HEK293 (cell line): ENCODE data around the gene PIM3.

Source experiments
- CTCF ChIA-PET: fragments of 350-600 bp; formaldehyde crosslinking; extraction: SDS; loops from one replicate; lab custom pipeline; 2021; ENCODE audit warnings: antibody characterized with exemption; lab: Yijun Ruan, JAX
- POLR2A ChIA-PET: fragments of 300-600 bp; formaldehyde crosslinking; extraction: SDS; loops from one replicate; lab custom pipeline; 2020; ENCODE audit warnings: antibody characterized with exemption, inconsistent platforms; lab: Yijun Ruan, JAX
- H3K27ac ChIP-seq: fragments of 200-500 bp; sonication (Bioruptor generic); 2 replicates; pipeline ENCODE4 v1.5.1; 2014; ENCODE audit warnings: low read depth, low read length, control low read depth, inconsistent platforms; ENCODE audit errors: extremely low read depth
- H3K36me3 ChIP-seq, 2 experiments: fragments of 200-500 bp in 1 of 2; sonication (Bioruptor generic) in 1 of 2; 1 replicate in 1 of 2; 2 replicates in 1 of 2; pipeline ENCODE4 v1.5.1; 2014 to 2017; ENCODE audit warnings: inconsistent platforms in 2 of 2, low read length in 2 of 2; ENCODE audit not compliant: control insufficient read depth in 2 of 2, insufficient read depth in 1 of 2
- H3K4me1 ChIP-seq: fragments of 200-500 bp; sonication (Bioruptor generic); 2 replicates; pipeline ENCODE4 v1.5.1; 2014; ENCODE audit warnings: mild to moderate bottlenecking, low read length, inconsistent platforms; ENCODE audit not compliant: control insufficient read depth, insufficient read depth
- H3K4me3 ChIP-seq: 2 replicates; pipeline ENCODE4 v1.5.1; 2011; ENCODE audit warnings: low read depth, mild to moderate bottlenecking, control low read depth, low read length, moderate library complexity
- H3K9me3 ChIP-seq: fragments of 200-500 bp; sonication (Bioruptor generic); 2 replicates; pipeline ENCODE4 v1.5.1; 2014; ENCODE audit warnings: low read depth, low read length, inconsistent platforms; ENCODE audit not compliant: control insufficient read depth, insufficient read depth
- BCL11A ChIP-seq: fragments of 450-650 bp; formaldehyde crosslinking; IDR thresholded peaks from 2 replicates; pipeline ENCODE4 v1.5.1; 2016; ENCODE audit warnings: low read depth, missing biosample characterization, missing genetic modification characterization
- FEZF1 ChIP-seq: fragments of 450-650 bp; formaldehyde crosslinking; IDR thresholded peaks from 2 replicates; pipeline ENCODE4 v1.5.1; 2016; ENCODE audit warnings: missing biosample characterization, missing genetic modification characterization
- SETDB1 ChIP-seq: IDR thresholded peaks from one replicate; pipeline ENCODE4 v1.6.1; 2017; ENCODE audit warnings: mild to moderate bottlenecking, low read length, moderate library complexity, mixed read lengths; ENCODE audit not compliant: insufficient read length
- TRIM28 ChIP-seq: IDR thresholded peaks from 2 replicates; pipeline ENCODE4 v1.6.1; 2011; ENCODE audit warnings: low read length, control low read depth, borderline replicate concordance
- ZBTB21 ChIP-seq: fragments of 450-650 bp; formaldehyde crosslinking; IDR thresholded peaks from 2 replicates; pipeline ENCODE4 v1.5.1; 2017; ENCODE audit warnings: missing biosample characterization, missing genetic modification characterization
- ZNF274 ChIP-seq, 2 experiments: fragments of 200-500 bp in 1 of 2; fragments of 450-650 bp in 1 of 2; sonication (Bioruptor generic) in 1 of 2; formaldehyde crosslinking in 1 of 2; IDR thresholded peaks; 2 replicates each; pipeline versions ENCODE4 v1.5.1 to v1.6.1; 2014 to 2016; ENCODE audit warnings: borderline replicate concordance in 1 of 2, inconsistent platforms in 1 of 2, low read length in 1 of 2, missing biosample characterization in 1 of 2, missing genetic modification characterization in 1 of 2
- ZNF473 ChIP-seq: fragments of 450-650 bp; formaldehyde crosslinking; IDR thresholded peaks from 2 replicates; pipeline ENCODE4 v1.5.1; 2017; ENCODE audit warnings: missing biosample characterization, missing genetic modification characterization
- ZNF501 ChIP-seq: fragments of 450-650 bp; formaldehyde crosslinking; IDR thresholded peaks from 2 replicates; pipeline ENCODE4 v1.5.1; 2016; ENCODE audit warnings: missing biosample characterization, missing genetic modification characterization
- ZNF560 ChIP-seq: fragments of 450-650 bp; formaldehyde crosslinking; IDR thresholded peaks from 2 replicates; pipeline ENCODE4 v1.5.1; 2017; ENCODE audit warnings: missing biosample characterization, missing genetic modification characterization, borderline replicate concordance
- ZNF610 ChIP-seq: fragments of 450-650 bp; formaldehyde crosslinking; IDR thresholded peaks from 2 replicates; pipeline ENCODE4 v1.5.1; 2016; ENCODE audit warnings: missing biosample characterization, missing genetic modification characterization, borderline replicate concordance
- ZNF621 ChIP-seq: fragments of 450-650 bp; formaldehyde crosslinking; IDR thresholded peaks from 2 replicates; pipeline ENCODE4 v1.5.1; 2017; ENCODE audit warnings: missing biosample characterization, missing genetic modification characterization
- ZNF664 ChIP-seq: fragments of 450-650 bp; formaldehyde crosslinking; IDR thresholded peaks from 2 replicates; pipeline ENCODE4 v1.5.1; 2016; ENCODE audit warnings: missing biosample characterization, missing genetic modification characterization
- TF ChIP-seq, protein P1 (sequence below): fragments of 450-650 bp; formaldehyde crosslinking; IDR thresholded peaks from 2 replicates; pipeline ENCODE4 v1.5.1; 2016; ENCODE audit warnings: missing biosample characterization, missing genetic modification characterization
- TF ChIP-seq, protein P2 (sequence below): fragments of 450-650 bp; formaldehyde crosslinking; IDR thresholded peaks from 2 replicates; pipeline ENCODE4 v1.5.0; 2017; ENCODE audit warnings: missing biosample characterization, missing genetic modification characterization, borderline replicate concordance
- TF ChIP-seq, protein P3 (sequence below): fragments of 450-650 bp; formaldehyde crosslinking; IDR thresholded peaks from 2 replicates; pipeline ENCODE4 v1.5.1; 2016; ENCODE audit warnings: missing biosample characterization, missing genetic modification characterization, low read depth
- TF ChIP-seq, protein P4 (sequence below): fragments of 450-650 bp; formaldehyde crosslinking; IDR thresholded peaks from 2 replicates; pipeline ENCODE4 v1.5.1; 2017; ENCODE audit warnings: missing biosample characterization, missing genetic modification characterization
- TF ChIP-seq, protein P5 (sequence below): fragments of 450-650 bp; formaldehyde crosslinking; IDR thresholded peaks from 2 replicates; pipeline ENCODE4 v1.5.1; 2016; ENCODE audit warnings: missing biosample characterization, missing genetic modification characterization

The PIM3 gene

DNA sequence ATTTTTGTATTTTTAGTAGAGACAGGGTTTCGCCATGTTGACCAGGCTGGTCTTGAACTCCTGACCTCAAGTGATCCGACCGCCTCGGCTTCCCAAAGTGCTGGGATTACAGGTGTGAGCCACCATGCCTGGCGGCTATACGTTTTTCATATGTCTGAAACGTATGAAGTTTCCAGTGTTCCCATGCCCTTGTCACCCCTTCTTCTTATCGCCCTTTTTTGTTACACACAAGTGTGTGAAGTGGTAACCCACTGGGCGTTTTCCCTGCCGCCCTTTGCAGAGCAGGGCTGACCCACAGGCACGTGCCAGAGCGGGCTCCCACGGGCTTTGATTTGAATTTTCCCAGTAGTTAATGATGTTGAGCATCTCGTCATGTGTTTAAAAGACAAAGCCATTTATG lies 17.0 kb downstream of the PIM3 start:
- Histone ChIP-seq H3K36me3 (no peaks in the 10 kb centered on the region), H3K4me3 (no peak overlapping the region), H3K27ac (no peak overlapping the region), H3K9me3 (no peaks in the 10 kb centered on the region; the same call in 1 of the 2 replicates), H3K4me1 (no peaks in the 10 kb centered on the region)
- POLR2A ChIA-PET, result no interaction called here
- TF ChIP-seq, protein P1, sequence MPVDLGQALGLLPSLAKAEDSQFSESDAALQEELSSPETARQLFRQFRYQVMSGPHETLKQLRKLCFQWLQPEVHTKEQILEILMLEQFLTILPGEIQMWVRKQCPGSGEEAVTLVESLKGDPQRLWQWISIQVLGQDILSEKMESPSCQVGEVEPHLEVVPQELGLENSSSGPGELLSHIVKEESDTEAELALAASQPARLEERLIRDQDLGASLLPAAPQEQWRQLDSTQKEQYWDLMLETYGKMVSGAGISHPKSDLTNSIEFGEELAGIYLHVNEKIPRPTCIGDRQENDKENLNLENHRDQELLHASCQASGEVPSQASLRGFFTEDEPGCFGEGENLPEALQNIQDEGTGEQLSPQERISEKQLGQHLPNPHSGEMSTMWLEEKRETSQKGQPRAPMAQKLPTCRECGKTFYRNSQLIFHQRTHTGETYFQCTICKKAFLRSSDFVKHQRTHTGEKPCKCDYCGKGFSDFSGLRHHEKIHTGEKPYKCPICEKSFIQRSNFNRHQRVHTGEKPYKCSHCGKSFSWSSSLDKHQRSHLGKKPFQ (tag by site-specific recombination), result no peak
- TF ChIP-seq FEZF1 (tag by site-specific recombination) (no peak), ZNF664 (tag by site-specific recombination) (no peak), ZNF473 (no peak), ZBTB21 (tag by site-specific recombination) (no peak), ZNF274 (IDR thresholded peaks at IDR 0.05; ENCODE audit: low read length) (no peak), ZNF274 (tag by site-specific recombination; IDR thresholded peaks at IDR 0.05; ENCODE audit: borderline replicate concordance) (no peak), TRIM28 (no peak), ZNF501 (tag by site-specific recombination) (no peak), ZNF621 (tag by site-specific recombination) (no peak), ZNF560 (tag by site-specific recombination) (no peak), BCL11A (tag by site-specific recombination) (no peak)
- TF ChIP-seq, protein P2, sequence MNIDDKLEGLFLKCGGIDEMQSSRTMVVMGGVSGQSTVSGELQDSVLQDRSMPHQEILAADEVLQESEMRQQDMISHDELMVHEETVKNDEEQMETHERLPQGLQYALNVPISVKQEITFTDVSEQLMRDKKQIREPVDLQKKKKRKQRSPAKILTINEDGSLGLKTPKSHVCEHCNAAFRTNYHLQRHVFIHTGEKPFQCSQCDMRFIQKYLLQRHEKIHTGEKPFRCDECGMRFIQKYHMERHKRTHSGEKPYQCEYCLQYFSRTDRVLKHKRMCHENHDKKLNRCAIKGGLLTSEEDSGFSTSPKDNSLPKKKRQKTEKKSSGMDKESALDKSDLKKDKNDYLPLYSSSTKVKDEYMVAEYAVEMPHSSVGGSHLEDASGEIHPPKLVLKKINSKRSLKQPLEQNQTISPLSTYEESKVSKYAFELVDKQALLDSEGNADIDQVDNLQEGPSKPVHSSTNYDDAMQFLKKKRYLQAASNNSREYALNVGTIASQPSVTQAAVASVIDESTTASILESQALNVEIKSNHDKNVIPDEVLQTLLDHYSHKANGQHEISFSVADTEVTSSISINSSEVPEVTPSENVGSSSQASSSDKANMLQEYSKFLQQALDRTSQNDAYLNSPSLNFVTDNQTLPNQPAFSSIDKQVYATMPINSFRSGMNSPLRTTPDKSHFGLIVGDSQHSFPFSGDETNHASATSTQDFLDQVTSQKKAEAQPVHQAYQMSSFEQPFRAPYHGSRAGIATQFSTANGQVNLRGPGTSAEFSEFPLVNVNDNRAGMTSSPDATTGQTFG (tag by site-specific recombination), result no peak
- TF ChIP-seq, protein P3, sequence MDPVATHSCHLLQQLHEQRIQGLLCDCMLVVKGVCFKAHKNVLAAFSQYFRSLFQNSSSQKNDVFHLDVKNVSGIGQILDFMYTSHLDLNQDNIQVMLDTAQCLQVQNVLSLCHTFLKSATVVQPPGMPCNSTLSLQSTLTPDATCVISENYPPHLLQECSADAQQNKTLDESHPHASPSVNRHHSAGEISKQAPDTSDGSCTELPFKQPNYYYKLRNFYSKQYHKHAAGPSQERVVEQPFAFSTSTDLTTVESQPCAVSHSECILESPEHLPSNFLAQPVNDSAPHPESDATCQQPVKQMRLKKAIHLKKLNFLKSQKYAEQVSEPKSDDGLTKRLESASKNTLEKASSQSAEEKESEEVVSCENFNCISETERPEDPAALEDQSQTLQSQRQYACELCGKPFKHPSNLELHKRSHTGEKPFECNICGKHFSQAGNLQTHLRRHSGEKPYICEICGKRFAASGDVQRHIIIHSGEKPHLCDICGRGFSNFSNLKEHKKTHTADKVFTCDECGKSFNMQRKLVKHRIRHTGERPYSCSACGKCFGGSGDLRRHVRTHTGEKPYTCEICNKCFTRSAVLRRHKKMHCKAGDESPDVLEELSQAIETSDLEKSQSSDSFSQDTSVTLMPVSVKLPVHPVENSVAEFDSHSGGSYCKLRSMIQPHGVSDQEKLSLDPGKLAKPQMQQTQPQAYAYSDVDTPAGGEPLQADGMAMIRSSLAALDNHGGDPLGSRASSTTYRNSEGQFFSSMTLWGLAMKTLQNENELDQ (tag by site-specific recombination), result no peak
- CTCF ChIA-PET, result interaction anchor here (0.7 to 1.0 kb wide), 2 partner anchors 16 to 53 kb away, joined by 3 to 7 read pairs; no protein-coding TSS in a partner anchor

DNA sequence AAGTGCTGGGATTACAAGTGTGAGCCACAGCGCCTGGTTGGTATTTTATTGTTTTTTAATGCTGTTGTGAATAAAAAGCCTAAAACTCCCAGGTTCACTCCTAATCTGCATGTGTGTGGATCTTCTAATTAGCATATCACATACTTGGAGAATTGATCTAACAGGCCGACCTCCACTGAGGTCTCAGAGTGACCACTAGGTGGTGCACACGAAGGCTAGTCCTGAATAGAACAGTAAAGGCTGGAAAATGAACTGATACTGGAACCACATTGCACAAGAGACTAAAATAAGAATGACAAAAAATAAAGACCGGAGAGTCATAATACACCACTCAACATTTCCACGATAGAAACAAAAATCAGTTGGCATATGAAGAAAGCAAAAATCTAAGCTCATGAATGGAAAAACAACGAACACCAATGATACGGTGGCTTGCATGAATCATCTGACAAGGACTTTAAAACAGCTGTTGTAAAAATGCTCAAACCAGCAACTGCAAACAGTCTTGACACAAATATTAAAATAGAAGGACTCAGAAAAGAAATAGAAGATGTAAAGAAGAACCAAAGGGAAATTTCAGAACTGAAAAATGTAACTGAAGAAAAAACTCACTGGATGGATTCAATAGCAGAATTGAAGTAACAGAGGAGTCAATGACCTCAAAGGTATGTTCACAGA lies 19.2 kb downstream of the PIM3 start:
- Histone ChIP-seq H3K4me3 (no peak overlapping the region), H3K9me3 (no peaks in the 10 kb centered on the region; the same call in 1 of the 2 replicates), H3K4me1 (no peaks in the 10 kb centered on the region), H3K36me3 (no peaks in the 10 kb centered on the region), H3K27ac (no peak overlapping the region)
- ChIA-PET POLR2A (no interaction called here), CTCF (interaction anchor here (0.7 to 1.4 kb wide), 11 partner anchors 8 to 211 kb away, joined by 3 to 11 read pairs (median 4); no protein-coding TSS in a partner anchor)
- TF ChIP-seq, protein P4, sequence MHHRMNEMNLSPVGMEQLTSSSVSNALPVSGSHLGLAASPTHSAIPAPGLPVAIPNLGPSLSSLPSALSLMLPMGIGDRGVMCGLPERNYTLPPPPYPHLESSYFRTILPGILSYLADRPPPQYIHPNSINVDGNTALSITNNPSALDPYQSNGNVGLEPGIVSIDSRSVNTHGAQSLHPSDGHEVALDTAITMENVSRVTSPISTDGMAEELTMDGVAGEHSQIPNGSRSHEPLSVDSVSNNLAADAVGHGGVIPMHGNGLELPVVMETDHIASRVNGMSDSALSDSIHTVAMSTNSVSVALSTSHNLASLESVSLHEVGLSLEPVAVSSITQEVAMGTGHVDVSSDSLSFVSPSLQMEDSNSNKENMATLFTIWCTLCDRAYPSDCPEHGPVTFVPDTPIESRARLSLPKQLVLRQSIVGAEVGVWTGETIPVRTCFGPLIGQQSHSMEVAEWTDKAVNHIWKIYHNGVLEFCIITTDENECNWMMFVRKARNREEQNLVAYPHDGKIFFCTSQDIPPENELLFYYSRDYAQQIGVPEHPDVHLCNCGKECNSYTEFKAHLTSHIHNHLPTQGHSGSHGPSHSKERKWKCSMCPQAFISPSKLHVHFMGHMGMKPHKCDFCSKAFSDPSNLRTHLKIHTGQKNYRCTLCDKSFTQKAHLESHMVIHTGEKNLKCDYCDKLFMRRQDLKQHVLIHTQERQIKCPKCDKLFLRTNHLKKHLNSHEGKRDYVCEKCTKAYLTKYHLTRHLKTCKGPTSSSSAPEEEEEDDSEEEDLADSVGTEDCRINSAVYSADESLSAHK (tag by site-specific recombination), result no peak
- TF ChIP-seq ZNF610 (tag by site-specific recombination), result 0 out of 2 replicates have a peak, but pooled peaks have one; percentile 36
- peak; percentile 97 for TF ChIP-seq SETDB1
- TF ChIP-seq TRIM28, result peak; percentile 64; the same call in 1 of the 2 replicates
- TF ChIP-seq, protein P5, sequence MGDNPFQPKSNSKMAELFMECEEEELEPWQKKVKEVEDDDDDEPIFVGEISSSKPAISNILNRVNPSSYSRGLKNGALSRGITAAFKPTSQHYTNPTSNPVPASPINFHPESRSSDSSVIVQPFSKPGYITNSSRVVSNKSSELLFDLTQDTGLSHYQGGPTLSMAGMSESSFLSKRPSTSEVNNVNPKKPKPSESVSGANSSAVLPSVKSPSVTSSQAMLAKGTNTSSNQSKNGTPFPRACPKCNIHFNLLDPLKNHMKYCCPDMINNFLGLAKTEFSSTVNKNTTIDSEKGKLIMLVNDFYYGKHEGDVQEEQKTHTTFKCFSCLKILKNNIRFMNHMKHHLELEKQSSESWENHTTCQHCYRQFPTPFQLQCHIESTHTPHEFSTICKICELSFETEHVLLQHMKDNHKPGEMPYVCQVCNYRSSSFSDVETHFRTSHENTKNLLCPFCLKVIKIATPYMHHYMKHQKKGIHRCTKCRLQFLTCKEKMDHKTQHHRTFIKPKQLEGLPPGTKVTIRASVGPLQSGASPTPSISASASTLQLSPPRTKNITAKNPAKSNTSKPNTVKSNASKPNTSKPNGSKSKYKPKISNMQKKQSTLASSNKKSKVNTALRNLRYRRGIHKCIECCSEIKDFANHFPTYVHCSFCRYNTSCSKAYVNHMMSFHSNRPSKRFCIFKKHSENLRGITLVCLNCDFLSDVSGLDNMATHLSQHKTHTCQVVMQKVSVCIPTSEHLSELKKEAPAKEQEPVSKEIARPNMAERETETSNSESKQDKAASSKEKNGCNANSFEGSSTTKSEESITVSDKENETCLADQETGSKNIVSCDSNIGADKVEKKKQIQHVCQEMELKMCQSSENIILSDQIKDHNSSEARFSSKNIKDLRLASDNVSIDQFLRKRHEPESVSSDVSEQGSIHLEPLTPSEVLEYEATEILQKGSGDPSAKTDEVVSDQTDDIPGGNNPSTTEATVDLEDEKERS, result peak; percentile 92
